IPS DF 6.9 (cell line): Measurements from ENCODE around the gene PPM1H.

Experiments
- DNase-seq: peaks from one replicate; pipeline ENCODE4 v3.0.0-alpha.2; 2013; ENCODE audit warnings: low read depth, low spot score
- H3K27ac ChIP-seq: one replicate; pipeline ENCODE4 v1.5.1; 2013; ENCODE audit warnings: low read length, control low read depth
- H3K27me3 ChIP-seq: 2 replicates; pipeline ENCODE4 v1.6.1; 2013; ENCODE audit warnings: mild to moderate bottlenecking, low read length; ENCODE audit not compliant: control insufficient read depth, insufficient read depth
- H3K36me3 ChIP-seq: 2 replicates; pipeline ENCODE4 v1.6.1; 2013; ENCODE audit warnings: low read length; ENCODE audit not compliant: control insufficient read depth, insufficient read depth
- H3K4me1 ChIP-seq: 2 replicates; pipeline ENCODE4 v1.6.1; 2013; ENCODE audit warnings: low read length; ENCODE audit not compliant: control insufficient read depth, insufficient read depth
- H3K4me3 ChIP-seq: 2 replicates; pipeline ENCODE4 v1.5.1; 2013; ENCODE audit warnings: mild to moderate bottlenecking, low read length
- H3K9me3 ChIP-seq: 2 replicates; pipeline ENCODE4 v1.6.1; 2013; ENCODE audit warnings: low read length, inconsistent platforms; ENCODE audit not compliant: control insufficient read depth, insufficient read depth
- WGBS: extraction: QIAGEN DNeasy Blood & Tissue Kit; methylation state at CpG from one replicate; pipeline ENCODE4 v1.1.7; 2013; ENCODE audit warnings: mixed read lengths, missing lambda C conversion rate; ENCODE audit not compliant: insufficient read length, insufficient coverage; 5-methylcytosine and 5-hydroxymethylcytosine counted together

Gene PPM1H

DNA sequence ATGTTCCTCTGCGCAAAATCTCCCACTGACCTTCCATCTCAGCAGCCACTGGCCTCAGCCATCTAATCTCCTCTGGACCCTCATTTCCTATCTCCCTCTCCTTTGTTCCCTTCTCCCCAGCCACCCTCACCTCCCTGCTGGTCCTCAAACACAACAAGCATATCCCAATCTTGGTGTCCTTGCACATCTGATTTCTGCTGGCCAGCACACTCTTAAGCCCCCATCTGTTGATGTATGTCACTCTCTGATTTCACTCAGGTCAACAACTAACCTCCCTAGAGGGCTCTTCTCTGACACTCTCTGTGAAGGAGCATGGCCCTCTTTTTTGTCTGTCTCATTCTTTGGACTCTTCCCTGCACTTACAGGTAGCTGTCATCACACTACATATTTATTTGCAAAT, 25.6 kb downstream of the PPM1H start:
- Histone ChIP-seq H3K27me3 (no peaks in the 10 kb centered on the region), H3K36me3 (no peaks in the 10 kb centered on the region), H3K27ac (no peak overlapping the region), H3K9me3 (no peaks in the 10 kb centered on the region), H3K4me1 (peaks cover 5% of the 10 kb centered on the region), H3K4me3 (no peak overlapping the region)
- no CpG with 5 or more reads among the region's 1 CpG for WGBS
- DNase-seq = no peak

DNA sequence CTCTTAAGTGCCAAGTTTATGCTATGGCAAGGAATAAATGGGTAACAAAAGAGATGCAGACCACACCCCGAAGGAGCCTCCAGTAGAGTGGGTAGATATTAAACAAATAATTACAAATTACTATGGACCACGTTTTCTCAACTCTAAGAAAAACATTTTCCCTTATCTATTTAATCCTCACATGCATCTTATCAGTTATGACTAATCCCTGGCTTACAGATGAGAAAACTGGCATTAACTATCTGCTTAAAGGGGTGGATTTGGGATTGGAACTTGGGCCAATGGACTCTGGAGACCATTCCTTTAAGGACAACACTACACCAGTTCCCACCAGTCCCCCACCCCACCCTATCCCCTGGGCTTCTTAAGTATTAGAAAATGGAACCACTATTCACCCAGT, 26.3 kb downstream of the PPM1H start:
- Histone ChIP-seq H3K36me3 (no peaks in the 10 kb centered on the region), H3K4me3 (no peak overlapping the region), H3K9me3 (no peaks in the 10 kb centered on the region), H3K27me3 (no peaks in the 10 kb centered on the region), H3K27ac (no peak overlapping the region), H3K4me1 (peaks cover 3% of the 10 kb centered on the region)
- no CpG with 5 or more reads among the region's 2 CpGs for WGBS
- DNase-seq = no peak

DNA sequence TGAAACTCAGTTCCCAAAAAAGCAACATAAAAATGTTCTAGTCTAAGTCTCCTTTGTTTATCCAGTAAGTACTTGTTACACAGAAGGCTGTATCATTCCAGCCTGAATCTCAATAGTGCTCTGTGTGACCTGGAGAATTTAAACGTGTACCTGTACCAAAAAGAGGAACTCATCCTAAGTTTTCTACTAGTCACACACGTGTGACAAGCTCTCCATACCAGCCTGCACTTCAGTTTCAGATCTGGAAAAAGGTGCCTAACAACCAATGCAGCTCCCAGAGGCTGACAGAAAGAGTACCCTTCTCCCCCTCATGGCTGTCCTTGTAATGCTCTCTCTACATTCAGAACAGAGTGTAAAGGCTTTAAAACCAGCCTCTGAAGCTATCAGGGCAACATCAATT, 27.4 kb downstream of the PPM1H start:
- DNase-seq = no peak
- no peaks in the 10 kb centered on the region for H3K4me1 ChIP-seq

DNA sequence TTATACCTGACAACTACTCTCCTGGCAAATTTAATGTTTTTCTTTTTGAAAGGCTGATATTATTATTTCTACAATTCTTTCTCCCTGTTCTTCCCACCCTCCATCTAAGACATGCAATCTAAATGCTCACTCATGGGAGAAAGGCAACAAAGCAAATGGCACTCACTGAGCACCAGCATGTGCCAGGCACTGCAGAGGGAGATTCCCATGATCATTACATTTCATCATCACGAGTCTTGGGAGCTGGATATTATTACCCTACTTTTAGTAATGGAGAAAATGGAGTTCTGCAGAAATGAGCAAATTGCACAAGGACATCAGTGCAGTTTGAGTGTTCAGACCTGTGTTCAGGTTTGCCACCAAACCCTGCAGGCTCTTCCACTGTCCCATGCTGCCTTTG, 27.9 kb downstream of the PPM1H start:
- no peaks in the 10 kb centered on the region for H3K9me3 ChIP-seq
- H3K4me1 ChIP-seq = no peaks in the 10 kb centered on the region
- DNase-seq = no peak
- no CpG with 5 or more reads among the region's 1 CpG for WGBS
- no peak overlapping the region for H3K4me3 ChIP-seq
- no peak overlapping the region for H3K27ac ChIP-seq
- H3K27me3 ChIP-seq = no peaks in the 10 kb centered on the region
- no peaks in the 10 kb centered on the region for H3K36me3 ChIP-seq

More for the DNA sequence above, 27.4 kb downstream of the PPM1H start:
- no CpG with 5 or more reads among the region's 2 CpGs for WGBS
- no peak overlapping the region for H3K27ac ChIP-seq
- H3K36me3 ChIP-seq = no peaks in the 10 kb centered on the region
- H3K27me3 ChIP-seq = no peaks in the 10 kb centered on the region
- H3K9me3 ChIP-seq = no peaks in the 10 kb centered on the region
- H3K4me3 ChIP-seq = no peak overlapping the region

DNA sequence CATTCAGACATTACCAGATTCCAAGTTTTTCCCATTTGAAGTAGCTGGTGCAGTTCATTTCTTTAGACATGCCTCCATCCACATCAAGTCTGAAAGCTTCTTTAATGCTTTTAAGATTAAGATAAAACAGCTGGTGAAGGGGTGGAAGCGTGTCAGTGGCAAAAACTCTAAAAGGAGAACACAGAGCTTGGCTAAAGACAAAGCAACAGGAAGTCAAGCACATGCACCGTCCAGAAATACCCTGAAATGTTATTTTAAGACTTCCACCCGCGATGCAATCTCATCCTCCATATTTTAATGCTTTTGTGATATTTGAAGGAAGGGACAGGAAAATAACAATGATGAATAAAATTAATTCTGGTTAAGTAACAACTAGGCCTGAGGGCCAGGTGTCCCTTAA, 31.8 kb downstream of the PPM1H start:
- H3K27ac ChIP-seq = no peak overlapping the region

DNA sequence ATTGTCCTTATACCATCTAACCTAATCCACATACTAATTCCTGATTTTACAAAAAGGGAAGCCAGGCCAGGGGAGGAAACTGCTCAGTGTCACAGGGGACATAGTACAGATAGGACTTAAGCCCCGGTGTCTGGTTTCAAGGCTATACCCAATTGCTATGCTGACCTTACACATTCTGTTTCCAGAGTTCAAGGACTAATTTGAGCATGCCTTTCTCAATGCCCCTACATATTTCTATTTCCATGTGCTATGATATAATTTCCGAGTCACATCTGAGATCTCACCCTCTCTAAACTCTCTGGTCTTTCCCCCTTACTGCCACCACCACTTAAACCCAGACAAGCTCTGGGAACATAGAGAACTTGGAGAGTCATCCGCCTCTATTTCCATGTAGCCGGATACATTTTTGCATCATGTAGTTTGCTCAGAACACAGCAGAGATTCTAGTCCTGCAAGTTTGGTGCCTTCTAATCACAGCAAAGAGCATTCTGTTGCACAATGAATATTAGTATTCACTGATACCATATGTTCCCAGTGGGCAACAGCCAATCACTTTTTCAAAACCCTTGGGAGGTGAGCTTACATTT, 34.2 kb downstream of the PPM1H start:
- H3K36me3 ChIP-seq = no peaks in the 10 kb centered on the region
- H3K9me3 ChIP-seq = no peaks in the 10 kb centered on the region
- H3K4me1 ChIP-seq = peaks cover 2% of the 10 kb centered on the region; the same call in 1 of the 2 replicates
- H3K27ac ChIP-seq = no peak overlapping the region
- WGBS = no CpG with 5 or more reads among the region's 4 CpGs
- no peak for DNase-seq
- no peak overlapping the region for H3K4me3 ChIP-seq
- H3K27me3 ChIP-seq = no peaks in the 10 kb centered on the region

More for the DNA sequence above, 31.8 kb downstream of the PPM1H start:
- no peaks in the 10 kb centered on the region for H3K9me3 ChIP-seq
- no peaks in the 10 kb centered on the region for H3K27me3 ChIP-seq
- no peak overlapping the region for H3K4me3 ChIP-seq
- no CpG with 5 or more reads among the region's 4 CpGs for whole genome bisulfite sequencing
- H3K4me1 ChIP-seq = peaks cover 2% of the 10 kb centered on the region; the same call in 1 of the 2 replicates
- DNase-seq = no peak
- no peaks in the 10 kb centered on the region for H3K36me3 ChIP-seq

DNA sequence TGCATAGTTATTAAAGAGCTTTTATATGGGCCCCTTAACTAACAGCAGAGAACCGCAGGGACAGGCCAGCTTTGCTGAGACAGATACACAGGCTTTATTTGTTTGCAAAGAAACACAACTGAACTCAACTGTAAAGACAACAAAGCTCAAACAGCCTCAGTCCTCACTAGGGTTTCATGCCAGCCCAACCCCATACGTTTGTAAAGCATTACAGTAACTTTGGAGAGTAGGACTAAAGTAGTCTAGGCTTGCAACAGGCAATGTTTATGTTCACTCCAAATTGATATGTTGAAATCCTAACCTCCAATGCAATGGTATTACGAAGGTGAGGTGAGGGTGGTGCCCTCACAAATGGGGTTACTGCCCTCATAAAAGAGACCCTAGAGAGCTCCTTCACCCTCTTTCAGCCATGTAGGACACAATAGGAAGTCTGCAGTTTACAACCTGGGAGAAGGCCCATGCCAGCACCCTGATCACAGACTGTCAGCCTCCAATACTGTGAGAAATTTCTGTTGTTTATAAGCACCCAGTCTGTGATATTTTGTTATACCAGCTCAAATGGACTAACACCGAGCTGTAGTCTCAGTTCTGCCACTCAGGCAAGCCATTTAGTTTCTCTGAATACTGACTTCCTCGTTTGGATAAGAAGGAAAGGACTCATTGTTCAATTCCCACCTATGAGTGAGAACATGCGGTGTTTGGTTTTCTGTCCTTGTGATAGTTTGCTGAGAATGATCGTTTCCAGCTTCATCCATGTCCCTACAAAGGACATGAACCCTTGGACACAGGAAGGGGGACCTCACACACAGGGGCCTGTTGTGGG, 35.2 kb downstream of the PPM1H start:
- H3K4me1 ChIP-seq = peaks cover 4% of the 10 kb centered on the region; the same call in 1 of the 2 replicates

DNA sequence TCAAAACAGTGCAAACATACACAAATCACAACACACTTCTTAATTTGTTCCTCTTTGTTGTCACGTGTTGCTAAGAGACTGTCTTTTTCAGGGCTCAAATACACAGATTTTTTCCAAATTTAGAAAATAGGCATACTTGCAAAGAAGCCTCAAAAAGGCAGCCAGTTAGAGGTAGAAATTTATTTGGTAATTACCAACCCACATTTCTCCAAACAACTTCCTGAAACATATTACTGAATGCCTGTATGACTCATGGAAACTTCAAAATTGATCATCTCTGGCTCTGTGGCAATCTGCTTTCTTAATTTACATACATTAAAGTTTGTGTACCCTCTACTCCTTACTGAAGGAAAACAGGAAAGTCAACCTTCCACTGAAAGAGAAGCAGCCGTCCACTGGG, 36.4 kb downstream of the PPM1H start:
- no peaks in the 10 kb centered on the region for H3K27me3 ChIP-seq
- DNase-seq = no peak
- no peak overlapping the region for H3K27ac ChIP-seq
- no peak overlapping the region for H3K4me3 ChIP-seq
- no peaks in the 10 kb centered on the region for H3K36me3 ChIP-seq
- H3K4me1 ChIP-seq = peaks cover 4% of the 10 kb centered on the region; the same call in 1 of the 2 replicates
- WGBS = no CpG with 5 or more reads among the region's 2 CpGs
- no peaks in the 10 kb centered on the region for H3K9me3 ChIP-seq

More for the DNA sequence above, 35.2 kb downstream of the PPM1H start:
- DNase-seq = no peak
- Histone ChIP-seq H3K36me3 (no peaks in the 10 kb centered on the region), H3K27ac (no peak overlapping the region), H3K4me3 (no peak overlapping the region), H3K9me3 (no peaks in the 10 kb centered on the region), H3K27me3 (no peaks in the 10 kb centered on the region)
- no CpG with 5 or more reads among the region's 7 CpGs for WGBS

DNA sequence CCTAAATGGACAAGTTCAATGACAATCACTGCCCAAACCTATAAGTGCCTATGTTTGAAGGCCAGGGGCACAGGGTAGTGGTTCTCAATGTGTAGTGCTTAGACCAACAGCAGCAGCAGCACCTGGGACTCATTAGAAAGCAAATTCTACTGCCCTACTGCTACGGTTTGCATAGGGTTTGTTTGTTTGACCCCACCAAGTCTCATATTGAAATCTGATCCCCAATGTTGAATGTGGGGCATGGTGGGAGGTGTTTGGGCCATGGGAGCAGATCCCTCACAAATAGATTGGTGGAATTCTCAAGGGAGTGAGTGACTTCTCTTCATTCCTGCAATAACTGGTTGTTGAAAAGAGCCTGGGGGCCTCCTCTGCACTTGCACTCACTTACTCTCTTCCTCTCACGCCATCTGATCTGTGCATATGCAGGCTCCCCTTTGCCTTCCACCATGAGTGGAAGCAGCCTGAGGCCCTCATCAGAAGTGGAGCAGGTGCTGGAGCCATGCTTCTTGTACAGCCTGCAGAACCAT, 39.5 kb downstream of the PPM1H start:
- peaks cover 2% of the 10 kb centered on the region; the same call in 1 of the 2 replicates for H3K4me1 ChIP-seq
- DNase-seq = no peak
- no peaks in the 10 kb centered on the region for H3K36me3 ChIP-seq
- no peak overlapping the region for H3K27ac ChIP-seq
- no peaks in the 10 kb centered on the region for H3K27me3 ChIP-seq
- WGBS = no CpG with 5 or more reads among the region's 2 CpGs
- no peaks in the 10 kb centered on the region for H3K9me3 ChIP-seq
- H3K4me3 ChIP-seq = no peak overlapping the region

DNA sequence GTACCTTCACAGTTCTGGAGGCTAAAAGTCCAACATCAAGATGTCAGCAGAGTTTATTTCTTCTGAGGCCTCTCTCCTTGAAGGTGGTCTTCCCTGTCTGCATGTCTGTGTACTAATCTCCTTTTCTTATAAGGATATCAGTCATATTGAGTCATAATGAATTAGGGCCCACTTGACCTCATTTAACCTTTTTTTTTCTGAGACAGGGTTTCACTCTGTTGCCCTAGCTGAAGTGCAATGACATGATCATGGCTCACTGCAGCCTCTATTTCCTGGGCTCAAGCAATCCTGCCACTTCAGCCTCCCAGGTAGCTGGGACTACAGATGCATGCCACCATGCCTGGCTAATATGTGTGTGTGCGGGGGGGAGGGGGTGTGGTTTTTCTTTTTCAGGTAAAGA, 41.7 kb downstream of the PPM1H start:
- WGBS = no CpG with 5 or more reads among the region's 1 CpG
- Histone ChIP-seq H3K4me1 (peaks cover 2% of the 10 kb centered on the region; the same call in 1 of the 2 replicates), H3K27me3 (no peaks in the 10 kb centered on the region), H3K36me3 (no peaks in the 10 kb centered on the region), H3K9me3 (no peaks in the 10 kb centered on the region), H3K4me3 (no peak overlapping the region), H3K27ac (no peak overlapping the region)
- no peak for DNase-seq
